ENCODE results near the gene LNX1.

Gene LNX1

DNA sequence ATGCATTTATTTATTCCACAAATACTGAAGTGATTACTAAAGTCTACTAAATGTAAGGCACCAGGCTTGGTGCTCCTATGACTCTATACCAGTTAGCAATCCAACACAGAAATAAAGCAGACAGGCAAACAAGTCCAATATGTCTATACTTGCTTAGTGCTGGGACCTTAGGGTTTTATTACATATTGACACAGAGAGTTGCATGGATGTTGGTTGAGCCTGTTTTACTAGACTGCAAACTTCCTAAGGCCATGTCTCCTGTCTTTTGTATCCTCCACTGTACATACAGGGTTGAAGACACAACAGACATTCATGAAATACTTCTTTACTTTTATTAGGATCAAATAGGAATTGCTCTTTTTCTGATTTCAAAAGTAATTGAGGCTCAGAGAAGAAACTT is 69.0 kb downstream of the LNX1 start:
- Histone ChIP-seq H3K27me3 (ENCODE audit: control insufficient read depth, insufficient read depth, low read length) (no peaks in the 10 kb centered on the region), H3K79me2 (no peaks in the 10 kb centered on the region), H3K27ac (no peak overlapping the region)

DNA sequence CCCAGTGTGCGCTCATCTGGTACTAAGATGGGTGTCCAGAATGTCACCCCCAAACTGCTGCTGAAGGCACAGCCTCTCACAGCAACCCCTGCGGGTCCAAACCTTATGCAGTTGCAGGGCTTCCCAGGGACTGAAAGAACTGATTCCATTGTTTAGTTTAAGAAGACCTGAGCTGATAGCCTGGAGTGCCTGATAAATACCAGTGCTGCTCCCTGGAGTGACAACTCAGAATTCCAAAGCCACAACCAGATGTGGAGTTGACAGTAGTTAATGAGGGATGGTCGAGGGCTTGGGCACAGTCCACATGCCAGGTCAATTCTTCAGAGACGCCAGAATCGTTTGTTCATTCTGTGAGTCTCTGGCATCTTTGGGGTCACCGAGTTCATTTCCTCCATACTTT is 71.2 kb downstream of the LNX1 start:
- Histone ChIP-seq H3K4me3 (ENCODE audit: low read depth, low read length) (no peak overlapping the region), H3K27ac (no peak overlapping the region), H3K9me3 (ENCODE audit: control insufficient read depth, low read length) (no peaks in the 10 kb centered on the region), H3K9ac (no peak overlapping the region), H3K4me1 (no peaks in the 10 kb centered on the region), H3K36me3 (ENCODE audit: control insufficient read depth, insufficient read depth, low read length) (no peaks in the 10 kb centered on the region), H2AFZ (no peak overlapping the region), H3K79me2 (no peaks in the 10 kb centered on the region), H3K4me2 (ENCODE audit: low read length) (no peak overlapping the region), H3K27me3 (ENCODE audit: control insufficient read depth, insufficient read depth, low read length) (no peaks in the 10 kb centered on the region)
- TF ChIP-seq, protein P1, sequence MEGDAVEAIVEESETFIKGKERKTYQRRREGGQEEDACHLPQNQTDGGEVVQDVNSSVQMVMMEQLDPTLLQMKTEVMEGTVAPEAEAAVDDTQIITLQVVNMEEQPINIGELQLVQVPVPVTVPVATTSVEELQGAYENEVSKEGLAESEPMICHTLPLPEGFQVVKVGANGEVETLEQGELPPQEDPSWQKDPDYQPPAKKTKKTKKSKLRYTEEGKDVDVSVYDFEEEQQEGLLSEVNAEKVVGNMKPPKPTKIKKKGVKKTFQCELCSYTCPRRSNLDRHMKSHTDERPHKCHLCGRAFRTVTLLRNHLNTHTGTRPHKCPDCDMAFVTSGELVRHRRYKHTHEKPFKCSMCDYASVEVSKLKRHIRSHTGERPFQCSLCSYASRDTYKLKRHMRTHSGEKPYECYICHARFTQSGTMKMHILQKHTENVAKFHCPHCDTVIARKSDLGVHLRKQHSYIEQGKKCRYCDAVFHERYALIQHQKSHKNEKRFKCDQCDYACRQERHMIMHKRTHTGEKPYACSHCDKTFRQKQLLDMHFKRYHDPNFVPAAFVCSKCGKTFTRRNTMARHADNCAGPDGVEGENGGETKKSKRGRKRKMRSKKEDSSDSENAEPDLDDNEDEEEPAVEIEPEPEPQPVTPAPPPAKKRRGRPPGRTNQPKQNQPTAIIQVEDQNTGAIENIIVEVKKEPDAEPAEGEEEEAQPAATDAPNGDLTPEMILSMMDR (IDR thresholded peaks at IDR 0.05), result no peak

More for the DNA sequence above, 69.0 kb downstream of the LNX1 start:
- Histone ChIP-seq H3K36me3 (ENCODE audit: control insufficient read depth, insufficient read depth, low read length) (no peaks in the 10 kb centered on the region), H3K9ac (no peak overlapping the region), H3K9me3 (ENCODE audit: control insufficient read depth, low read length) (no peaks in the 10 kb centered on the region), H3K4me1 (no peaks in the 10 kb centered on the region), H3K4me3 (ENCODE audit: low read depth, low read length) (no peak overlapping the region), H2AFZ (no peak overlapping the region), H3K4me2 (ENCODE audit: low read length) (no peak overlapping the region)
- TF ChIP-seq, protein P1 (IDR thresholded peaks at IDR 0.05), result no peak

DNA sequence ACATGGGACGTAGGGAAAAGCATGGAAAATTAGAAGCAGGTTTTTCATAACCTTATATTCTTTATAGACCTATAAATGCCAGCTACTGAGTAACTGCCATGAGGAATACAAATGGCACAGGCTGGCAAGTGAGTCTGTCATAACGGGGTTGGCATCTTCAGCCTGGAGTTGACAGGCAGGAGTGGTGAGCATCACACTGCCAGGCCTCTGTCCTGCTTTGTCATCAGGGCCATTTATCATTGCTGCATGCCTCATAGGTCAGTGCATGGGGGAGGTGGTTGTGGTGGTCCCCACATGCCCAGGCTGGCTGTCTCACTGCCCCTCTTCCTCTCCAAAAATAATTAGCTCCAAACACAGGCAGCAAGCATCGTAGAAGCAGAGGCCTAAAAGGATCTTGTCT is 72.5 kb downstream of the LNX1 start:
- no peaks in the 10 kb centered on the region for H3K4me1 ChIP-seq
- no peak overlapping the region for H3K4me2 ChIP-seq (ENCODE audit: low read length)
- no peak overlapping the region for H3K9ac ChIP-seq
- TF ChIP-seq, protein P1 (IDR thresholded peaks at IDR 0.05), result no peak
- H3K27me3 ChIP-seq (ENCODE audit: control insufficient read depth, insufficient read depth, low read length), result no peaks in the 10 kb centered on the region
- no peak overlapping the region for H2AFZ ChIP-seq
- no peaks in the 10 kb centered on the region for H3K36me3 ChIP-seq (ENCODE audit: control insufficient read depth, insufficient read depth, low read length)
- H3K4me3 ChIP-seq (ENCODE audit: low read depth, low read length), result no peak overlapping the region
- no peak overlapping the region for H3K27ac ChIP-seq
- no peaks in the 10 kb centered on the region for H3K9me3 ChIP-seq (ENCODE audit: control insufficient read depth, low read length)
- no peaks in the 10 kb centered on the region for H3K79me2 ChIP-seq

DNA sequence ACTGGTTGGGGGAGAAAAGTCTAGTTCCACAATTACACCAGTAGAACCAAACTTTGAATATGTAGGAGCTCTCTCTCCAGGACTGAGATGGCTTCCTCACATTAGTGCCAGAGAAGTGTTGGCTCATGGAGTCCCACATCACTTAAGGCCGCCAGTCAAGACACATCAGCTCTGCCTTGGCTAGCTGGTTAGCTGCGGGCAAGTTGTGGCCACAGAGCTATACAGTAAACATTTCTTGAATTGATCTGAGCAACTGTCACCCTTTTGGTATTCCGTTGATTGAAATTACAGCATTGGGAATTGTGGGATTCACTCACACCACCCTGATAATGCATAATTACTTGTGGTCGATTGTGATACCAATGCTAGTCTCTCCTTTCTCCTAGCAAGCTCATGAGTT is 76.2 kb downstream of the LNX1 start:
- Histone ChIP-seq H3K36me3 (ENCODE audit: control insufficient read depth, insufficient read depth, low read length) (no peaks in the 10 kb centered on the region), H3K27me3 (ENCODE audit: control insufficient read depth, insufficient read depth, low read length) (no peaks in the 10 kb centered on the region), H3K27ac (no peak overlapping the region), H3K9ac (no peak overlapping the region), H3K79me2 (no peaks in the 10 kb centered on the region), H3K4me2 (ENCODE audit: low read length) (no peak overlapping the region), H3K9me3 (ENCODE audit: control insufficient read depth, low read length) (no peaks in the 10 kb centered on the region), H3K4me1 (no peaks in the 10 kb centered on the region), H2AFZ (no peak overlapping the region), H3K4me3 (ENCODE audit: low read depth, low read length) (no peak overlapping the region)
- TF ChIP-seq, protein P1 (IDR thresholded peaks at IDR 0.05), result no peak

DNA sequence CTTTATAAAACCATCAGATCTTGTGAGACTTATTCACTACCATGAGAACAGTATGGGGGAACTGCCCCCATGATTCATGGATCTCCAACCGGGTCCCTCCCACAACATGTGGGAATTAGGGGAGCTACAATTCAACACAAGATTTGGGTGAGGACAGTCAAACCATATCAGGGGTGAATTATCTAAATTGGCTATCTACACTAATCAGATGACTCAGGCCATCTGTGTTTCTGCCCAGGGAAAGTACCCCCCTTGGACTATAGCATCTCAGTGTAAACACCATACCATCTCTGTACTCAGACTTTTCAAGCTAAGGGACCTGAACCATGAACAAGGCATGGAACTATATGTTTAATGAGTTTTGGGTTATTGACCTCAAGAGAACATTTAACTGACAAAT is 76.8 kb downstream of the LNX1 start:
- no peak overlapping the region for H3K27ac ChIP-seq
- H3K4me1 ChIP-seq, result no peaks in the 10 kb centered on the region
- no peak overlapping the region for H3K4me2 ChIP-seq (ENCODE audit: low read length)
- H3K4me3 ChIP-seq (ENCODE audit: low read depth, low read length), result no peak overlapping the region
- H3K36me3 ChIP-seq (ENCODE audit: control insufficient read depth, insufficient read depth, low read length), result no peaks in the 10 kb centered on the region
- H2AFZ ChIP-seq, result no peak overlapping the region
- TF ChIP-seq, protein P1 (IDR thresholded peaks at IDR 0.05), result no peak
- H3K27me3 ChIP-seq (ENCODE audit: control insufficient read depth, insufficient read depth, low read length), result no peaks in the 10 kb centered on the region
- H3K79me2 ChIP-seq, result no peaks in the 10 kb centered on the region
- no peak overlapping the region for H3K9ac ChIP-seq
- no peaks in the 10 kb centered on the region for H3K9me3 ChIP-seq (ENCODE audit: control insufficient read depth, low read length)

Data from parathyroid adenoma (tissue), 2 donors.